NCI-H510A treated with DMSO at 0.1 percent for 48 hours (cell line): ENCODE data around the gene PCDHGA11.
A peak's percentile ranks its signal among the peaks of the same experiment; 100 is the strongest.
"Not testable (repeated sequence)": the region's sequence is repeated elsewhere in the genome, so short reads cannot be mapped to it uniquely, and the experiment has no call there.

Source experiments
- DNase-seq: peaks from one replicate; lab custom pipeline; 2025; lab: John Stamatoyannopoulos, UW

Gene PCDHGA11

DNA sequence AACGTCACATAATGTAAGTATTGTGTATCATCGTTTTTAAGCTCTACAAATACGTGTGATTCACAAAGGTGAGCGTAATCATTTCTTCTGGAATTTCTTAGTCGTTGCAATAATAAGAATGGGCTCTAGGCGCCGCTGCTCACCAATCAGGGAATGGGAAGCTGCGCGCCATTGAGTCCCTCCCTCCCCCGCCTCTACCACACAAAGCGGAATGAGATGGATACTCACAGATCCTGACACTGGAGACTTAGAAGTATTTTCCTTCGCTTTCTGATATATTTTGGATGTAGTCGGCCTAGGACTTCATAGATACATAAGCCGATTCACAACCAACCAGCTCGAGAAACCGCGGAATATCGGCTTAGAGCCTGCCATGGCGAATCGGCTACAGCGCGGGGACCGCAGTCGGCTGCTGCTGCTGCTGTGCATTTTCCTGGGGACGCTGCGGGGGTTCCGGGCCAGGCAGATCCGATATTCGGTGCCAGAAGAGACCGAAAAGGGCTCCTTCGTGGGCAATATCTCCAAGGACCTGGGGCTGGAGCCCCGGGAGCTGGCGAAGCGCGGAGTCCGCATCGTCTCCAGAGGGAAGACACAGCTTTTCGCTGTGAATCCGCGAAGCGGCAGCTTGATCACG, at the start of gene PCDHGA11:
Gene PCDHGA11, plus strand, starts transcription at position 197 of the 634 bp plus-strand sequence. Its CDS starts 177 bp downstream, at position 374.
- no peak for DNase-seq

DNA sequence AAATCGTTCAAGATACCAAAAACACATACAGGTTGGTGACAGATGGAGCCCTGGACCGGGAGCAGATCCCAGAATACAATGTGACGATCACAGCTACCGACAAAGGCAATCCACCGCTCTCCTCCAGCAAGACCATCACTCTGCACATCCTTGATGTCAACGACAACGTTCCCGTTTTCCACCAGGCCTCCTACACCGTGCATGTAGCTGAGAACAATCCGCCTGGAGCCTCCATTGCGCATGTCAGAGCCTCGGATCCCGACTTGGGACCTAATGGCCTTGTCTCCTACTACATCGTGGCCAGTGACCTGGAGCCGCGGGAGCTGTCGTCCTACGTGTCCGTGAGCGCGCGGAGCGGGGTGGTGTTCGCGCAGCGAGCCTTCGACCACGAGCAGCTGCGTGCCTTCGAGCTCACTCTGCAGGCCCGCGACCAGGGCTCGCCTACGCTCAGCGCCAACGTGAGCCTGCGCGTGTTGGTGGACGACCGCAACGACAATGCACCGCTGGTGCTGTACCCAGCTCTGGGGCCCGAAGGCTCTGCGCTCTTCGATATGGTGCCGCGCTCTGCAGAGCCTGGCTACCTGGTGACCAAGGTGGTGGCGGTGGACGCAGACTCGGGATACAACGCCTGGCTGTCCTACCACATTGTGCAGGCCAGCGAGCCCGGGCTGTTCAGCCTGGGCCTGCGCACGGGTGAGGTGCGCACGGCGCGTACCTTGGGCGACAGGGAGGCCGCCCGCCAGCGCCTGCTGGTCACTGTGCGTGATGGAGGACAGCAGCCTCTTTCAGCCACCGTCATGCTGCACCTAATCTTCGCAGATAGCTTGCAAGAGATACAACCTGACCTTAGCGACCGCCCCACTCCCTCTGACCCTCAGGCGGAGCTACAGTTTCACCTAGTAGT, 49.0 kb upstream of the PCDHGA11 start:
- DNase-seq = no peak

GRCh38 chr5:141373673-141374317, 47.1 kb upstream of the PCDHGA11 start, which contains the start of gene PCDHGA6:
PCDHGA6 (plus strand) TSS chr5:141373891; CDS start chr5:141374084, 193 bp downstream.
- no peak for DNase-seq

GRCh38 chr5:141374627-141375026, 46.2 kb upstream of the PCDHGA11 start:
- DNase-seq = no peak

- DNase-seq = not testable (repeated sequence)
Measured at GRCh38 chr5:141375444-141376155, 45.3 kb upstream of the PCDHGA11 start.

DNA sequence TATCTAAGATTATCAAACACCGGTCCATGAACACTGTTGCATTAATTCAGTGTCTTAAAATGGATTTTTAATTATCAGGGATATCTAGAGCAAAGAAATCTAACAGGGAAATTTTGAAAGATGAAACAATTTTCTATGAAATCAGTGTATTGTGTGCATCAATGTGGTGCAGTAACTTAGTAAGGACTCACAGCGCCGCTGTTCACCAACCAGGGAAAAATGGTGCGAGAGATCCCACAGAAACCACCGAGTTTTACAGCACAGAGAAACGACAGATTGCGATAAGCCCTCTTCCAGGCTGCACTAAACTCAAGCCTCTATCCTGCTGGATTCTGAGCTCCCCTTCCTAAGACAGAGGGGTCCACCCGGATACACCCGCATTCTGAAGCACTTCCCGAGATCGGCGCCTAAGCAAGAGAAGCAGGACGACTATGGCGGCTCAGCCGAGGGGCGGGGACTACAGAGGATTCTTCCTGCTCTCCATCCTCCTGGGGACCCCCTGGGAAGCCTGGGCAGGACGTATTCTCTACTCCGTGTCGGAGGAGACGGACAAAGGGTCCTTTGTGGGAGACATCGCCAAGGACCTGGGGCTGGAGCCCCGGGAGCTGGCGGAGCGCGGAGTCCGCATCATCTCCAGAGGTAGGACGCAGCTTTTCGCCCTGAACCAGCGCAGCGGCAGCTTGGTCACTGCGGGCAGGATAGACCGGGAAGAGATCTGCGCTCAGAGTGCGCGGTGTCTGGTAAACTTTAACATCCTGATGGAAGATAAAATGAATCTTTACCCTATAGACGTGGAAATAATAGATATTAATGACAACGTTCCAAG, 38.2 kb upstream of the PCDHGA11 start, which contains the start of gene PCDHGA7:
Gene PCDHGA7, plus strand, starts transcription at position 274 of the 826 bp plus-strand sequence. Its CDS starts 158 bp downstream, at position 432.
- peak; percentile 24 for DNase-seq

GRCh38 chr5:141383345-141383744, 37.5 kb upstream of the PCDHGA11 start:
- no peak for DNase-seq

- no peak for DNase-seq
Measured at GRCh38 chr5:141384471-141385267, 36.2 kb upstream of the PCDHGA11 start.

DNA sequence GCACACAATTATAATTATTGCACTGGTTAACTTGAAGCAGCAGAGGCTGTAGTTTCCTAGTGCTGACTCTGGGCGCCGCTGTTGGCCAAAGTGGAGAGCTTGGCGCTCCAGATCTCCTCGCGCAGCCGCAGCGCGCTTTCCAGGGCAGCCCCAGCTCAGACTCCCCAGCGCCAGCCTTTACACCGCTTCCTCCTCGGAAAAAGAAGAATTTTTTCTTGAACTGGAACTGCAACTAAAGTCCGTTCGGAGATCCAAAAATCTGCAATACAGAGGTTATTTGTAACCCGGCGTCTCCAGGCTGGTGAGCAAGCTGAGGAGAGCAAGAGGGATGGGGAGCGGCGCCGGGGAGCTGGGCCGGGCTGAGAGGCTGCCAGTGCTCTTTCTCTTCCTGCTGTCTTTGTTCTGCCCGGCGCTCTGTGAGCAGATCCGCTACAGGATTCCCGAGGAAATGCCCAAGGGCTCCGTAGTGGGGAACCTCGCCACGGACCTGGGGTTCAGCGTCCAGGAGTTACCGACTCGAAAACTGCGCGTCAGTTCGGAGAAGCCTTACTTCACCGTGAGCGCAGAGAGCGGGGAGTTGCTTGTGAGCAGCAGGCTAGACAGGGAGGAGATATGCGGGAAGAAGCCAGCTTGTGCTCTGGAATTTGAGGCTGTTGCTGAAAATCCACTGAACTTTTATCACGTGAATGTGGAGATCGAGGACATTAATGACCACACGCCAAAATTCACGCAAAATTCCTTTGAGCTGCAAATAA, 33.1 kb upstream of the PCDHGA11 start, which contains the start of gene PCDHGB4:
Gene PCDHGB4, plus strand, starts transcription at position 142 of the 755 bp plus-strand sequence. Its CDS starts 187 bp downstream, at position 329.
- DNase-seq = not testable (repeated sequence)

DNA sequence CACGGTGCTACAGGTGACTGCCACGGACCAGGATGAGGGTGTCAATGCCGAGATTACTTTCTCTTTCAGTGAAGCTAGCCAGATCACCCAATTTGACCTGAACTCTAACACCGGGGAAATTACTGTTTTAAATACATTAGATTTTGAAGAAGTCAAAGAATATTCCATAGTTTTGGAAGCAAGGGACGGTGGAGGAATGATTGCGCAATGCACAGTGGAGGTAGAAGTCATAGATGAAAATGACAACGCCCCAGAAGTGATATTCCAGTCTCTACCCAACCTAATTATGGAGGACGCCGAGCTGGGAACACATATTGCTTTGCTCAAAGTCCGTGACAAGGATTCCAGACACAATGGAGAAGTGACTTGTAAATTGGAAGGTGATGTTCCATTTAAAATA, 32.2 kb upstream of the PCDHGA11 start:
- no peak for DNase-seq

DNA sequence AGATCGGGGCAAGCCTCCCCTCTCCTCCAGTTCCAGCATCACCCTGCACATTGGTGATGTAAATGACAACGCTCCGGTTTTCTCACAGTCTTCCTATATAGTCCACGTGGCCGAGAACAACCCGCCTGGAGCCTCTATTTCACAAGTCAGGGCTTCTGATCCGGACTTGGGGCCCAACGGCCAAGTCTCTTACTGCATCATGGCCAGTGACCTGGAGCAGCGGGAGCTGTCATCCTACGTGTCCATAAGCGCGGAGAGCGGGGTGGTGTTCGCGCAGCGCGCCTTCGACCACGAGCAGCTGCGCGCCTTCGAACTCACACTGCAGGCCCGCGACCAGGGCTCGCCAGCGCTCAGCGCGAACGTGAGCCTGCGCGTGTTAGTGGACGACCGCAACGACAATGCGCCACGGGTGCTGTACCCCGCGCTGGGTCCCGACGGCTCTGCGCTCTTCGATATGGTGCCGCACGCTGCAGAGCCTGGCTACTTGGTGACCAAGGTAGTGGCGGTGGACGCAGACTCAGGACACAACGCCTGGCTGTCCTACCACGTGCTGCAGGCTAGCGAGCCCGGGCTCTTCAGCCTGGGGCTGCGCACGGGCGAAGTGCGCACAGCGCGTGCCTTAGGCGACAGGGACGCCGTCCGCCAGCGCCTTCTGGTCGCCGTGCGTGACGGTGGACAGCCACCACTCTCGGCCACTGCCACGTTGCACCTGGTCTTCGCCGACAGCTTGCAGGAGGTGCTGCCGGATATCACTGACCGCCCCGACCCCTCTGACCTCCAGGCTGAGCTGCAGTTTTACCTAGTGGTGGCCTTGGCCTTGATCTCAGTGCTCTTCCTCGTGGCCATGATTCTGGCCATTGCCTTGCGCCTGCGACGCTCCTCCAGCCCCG, 31.5 kb upstream of the PCDHGA11 start:
- no peak for DNase-seq

- no peak for DNase-seq
Measured at GRCh38 chr5:141392429-141393198, 28.2 kb upstream of the PCDHGA11 start, which contains the start of gene PCDHGA8. PCDHGA8 (plus strand) TSS chr5:141392633; CDS start chr5:141392814, 181 bp downstream.

DNA sequence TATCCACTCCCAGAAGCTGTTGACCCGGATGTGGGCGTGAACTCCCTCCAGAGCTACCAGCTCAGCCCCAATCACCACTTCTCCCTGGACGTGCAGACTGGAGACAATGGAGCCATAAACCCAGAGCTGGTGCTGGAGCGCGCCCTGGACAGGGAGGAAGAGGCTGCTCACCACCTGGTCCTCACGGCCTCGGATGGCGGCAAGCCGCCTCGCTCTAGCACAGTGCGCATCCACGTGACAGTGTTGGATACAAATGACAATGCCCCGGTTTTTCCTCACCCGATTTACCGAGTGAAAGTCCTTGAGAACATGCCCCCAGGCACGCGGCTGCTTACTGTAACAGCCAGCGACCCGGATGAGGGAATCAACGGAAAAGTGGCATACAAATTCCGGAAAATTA, 27.6 kb upstream of the PCDHGA11 start:
- no peak for DNase-seq

DNA sequence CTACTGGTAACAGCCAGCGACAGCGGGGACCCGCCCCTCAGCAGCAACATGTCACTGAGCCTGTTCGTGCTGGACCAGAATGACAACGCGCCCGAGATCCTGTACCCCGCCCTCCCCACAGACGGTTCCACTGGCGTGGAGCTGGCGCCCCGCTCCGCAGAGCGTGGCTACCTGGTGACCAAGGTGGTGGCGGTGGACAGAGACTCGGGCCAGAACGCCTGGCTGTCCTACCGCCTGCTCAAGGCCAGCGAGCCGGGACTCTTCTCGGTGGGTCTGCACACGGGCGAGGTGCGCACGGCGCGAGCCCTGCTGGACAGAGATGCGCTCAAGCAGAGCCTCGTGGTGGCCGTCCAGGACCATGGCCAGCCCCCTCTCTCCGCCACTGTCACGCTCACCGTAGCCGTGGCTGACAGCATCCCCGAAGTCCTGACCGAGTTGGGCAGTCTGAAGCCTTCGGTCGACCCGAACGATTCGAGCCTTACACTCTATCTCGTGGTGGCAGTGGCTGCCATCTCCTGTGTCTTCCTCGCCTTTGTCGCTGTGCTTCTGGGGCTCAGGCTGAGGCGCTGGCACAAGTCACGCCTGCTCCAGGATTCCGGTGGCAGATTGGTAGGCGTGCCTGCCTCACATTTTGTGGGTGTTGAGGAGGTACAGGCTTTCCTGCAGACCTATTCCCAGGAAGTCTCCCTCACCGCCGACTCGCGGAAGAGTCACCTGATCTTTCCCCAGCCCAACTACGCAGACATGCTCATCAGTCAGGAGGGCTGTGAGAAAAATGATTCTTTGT, 26.3 kb upstream of the PCDHGA11 start:
- not testable (repeated sequence) for DNase-seq

GRCh38 chr5:141397756-141398551, 22.9 kb upstream of the PCDHGA11 start, which contains the start of gene PCDHGB5:
PCDHGB5 (plus strand) TSS chr5:141397947; CDS start chr5:141398128, 181 bp downstream.
- not testable (repeated sequence) for DNase-seq
